H1 (cell line): Measurements from ENCODE around the gene SERPINB2. TPM values are rescaled to one million over a fixed set of nuclear protein-coding genes. Genes with fewer than 3 reads are reported as not detected.

Experiments used
- CTCF ChIA-PET: fragments of 300-600 bp; sonication (Branson Sonifier 250); formaldehyde crosslinking; loops from one replicate; lab custom pipeline; 2021; ENCODE audit not compliant: partially characterized antibody; lab: Charles Lee
- POLR2A ChIA-PET: fragments of 300-600 bp; sonication (Branson Sonifier 250); formaldehyde crosslinking; loops from one replicate; lab custom pipeline; 2021; ENCODE audit warnings: inconsistent platforms; ENCODE audit not compliant: partially characterized antibody; lab: Charles Lee
- DNase-seq, 2 experiments: peaks; one replicate each; pipeline versions ENCODE4 v3.0.0 to v3.0.0-alpha.2; 2010 to 2022; ENCODE audit warnings: low spot score in 2 of 2, low read depth in 1 of 2, mixed read lengths in 1 of 2
- FAIRE-seq: peaks from 2 replicates; lab custom pipeline; 2011; peaks lifted over from hg19 to GRCh38; lab: Jason Lieb, UNC
- H2AFZ ChIP-seq: 2 replicates; pipeline ENCODE4 v1.8.1; 2012; ENCODE audit warnings: low read length, inconsistent platforms
- H2AK5ac ChIP-seq: 2 replicates; pipeline ENCODE4 v1.6.1; 2013; ENCODE audit warnings: low read depth, low read length
- H2BK120ac ChIP-seq: replicated peaks from 2 replicates; pipeline ENCODE3; 2013; ENCODE audit warnings: low read depth, low read length, inconsistent platforms
- H2BK12ac ChIP-seq: 2 replicates; pipeline ENCODE4 v1.6.1; 2013; ENCODE audit warnings: low read depth, low read length
- H2BK15ac ChIP-seq: 2 replicates; pipeline ENCODE4 v1.6.1; 2013; ENCODE audit warnings: low read length
- H2BK20ac ChIP-seq: 2 replicates; pipeline ENCODE4 v1.6.1; 2013; ENCODE audit warnings: low read length
- H2BK5ac ChIP-seq: 2 replicates; pipeline ENCODE4 v1.6.1; 2013; ENCODE audit warnings: low read depth, low read length
- H3K14ac ChIP-seq: 2 replicates; pipeline ENCODE4 v1.6.1; 2013; ENCODE audit warnings: inconsistent platforms; ENCODE audit not compliant: insufficient read length
- H3K18ac ChIP-seq: 2 replicates; pipeline ENCODE4 v1.6.1; 2013; ENCODE audit warnings: low read length; ENCODE audit errors: extremely low read depth
- H3K23ac ChIP-seq: 2 replicates; pipeline ENCODE4 v1.6.1; 2013; ENCODE audit warnings: inconsistent platforms; ENCODE audit not compliant: insufficient read length
- H3K23me2 ChIP-seq: 2 replicates; pipeline ENCODE4 v1.6.1; 2013; ENCODE audit warnings: low read depth, low read length
- H3K27ac ChIP-seq: 2 replicates; pipeline ENCODE4 v1.6.1; 2011; ENCODE audit warnings: low read depth, low read length, inconsistent platforms
- H3K27me3 ChIP-seq, 4 experiments: replicated peaks in 1 of 4; 1 replicate in 1 of 4; 2 replicates in 3 of 4; pipeline versions ENCODE4 v1.6.1 to v1.8.1; 2011 to 2013; ENCODE audit warnings: low read length in 3 of 4, mild to moderate bottlenecking in 3 of 4, inconsistent platforms in 2 of 4, mixed read lengths in 2 of 4, moderate library complexity in 1 of 4; ENCODE audit not compliant: control insufficient read depth in 3 of 4, insufficient read depth in 3 of 4; ENCODE audit errors: extremely low read depth in 1 of 4
- H3K36me3 ChIP-seq, 4 experiments: 2 replicates each; pipeline versions ENCODE4 v1.6.1 to v1.8.1; 2011 to 2013; ENCODE audit warnings: mild to moderate bottlenecking in 4 of 4, low read length in 3 of 4, moderate library complexity in 2 of 4, control low read depth in 1 of 4, inconsistent platforms in 1 of 4; ENCODE audit not compliant: insufficient read depth in 4 of 4, control insufficient read depth in 2 of 4
- H3K4ac ChIP-seq: replicated peaks from 2 replicates; pipeline ENCODE3; 2013; ENCODE audit warnings: low read length, low read depth, mixed read lengths, inconsistent platforms; ENCODE audit not compliant: insufficient read length
- H3K4me1 ChIP-seq, 4 experiments: replicated peaks in 1 of 4; 1 replicate in 1 of 4; 2 replicates in 3 of 4; pipeline versions ENCODE4 v1.6.1 to v1.8.1; 2011 to 2013; ENCODE audit warnings: low read length in 3 of 4, inconsistent platforms in 2 of 4, mixed read lengths in 1 of 4; ENCODE audit not compliant: insufficient read depth in 4 of 4, control insufficient read depth in 3 of 4
- H3K4me2 ChIP-seq, 2 experiments: 2 replicates each; pipeline versions ENCODE4 v1.6.1 to v1.8.1; 2011 to 2013; ENCODE audit warnings: low read depth in 2 of 2, low read length in 2 of 2, control low read depth in 1 of 2, inconsistent platforms in 1 of 2, mild to moderate bottlenecking in 1 of 2; ENCODE audit not compliant: insufficient read depth in 1 of 2
- H3K4me3 ChIP-seq, 4 experiments: fragments of 200-600, 300-600 bp in 1 of 4; sonication (generic), shearing (Covaris generic), sonication (Bioruptor Twin) in 1 of 4; 2 replicates each; pipeline versions ENCODE4 v1.5.1 to v1.8.1; 2011 to 2016; ENCODE audit warnings: low read length in 4 of 4, low read depth in 3 of 4, control low read depth in 2 of 4, inconsistent platforms in 2 of 4, mild to moderate bottlenecking in 2 of 4, mixed read lengths in 1 of 4, moderate library complexity in 1 of 4; ENCODE audit not compliant: insufficient read depth in 2 of 4; ENCODE audit errors: extremely low read depth in 1 of 4
- H3K56ac ChIP-seq: replicated peaks from 2 replicates; pipeline ENCODE3; 2013; ENCODE audit warnings: low read depth, mild to moderate bottlenecking, mixed read lengths, low read length, inconsistent platforms; ENCODE audit not compliant: insufficient read length
- H3K79me1 ChIP-seq: 2 replicates; pipeline ENCODE4 v1.6.1; 2013; ENCODE audit warnings: low read depth, low read length, control low read depth
- H3K79me2 ChIP-seq, 2 experiments: 2 replicates each; pipeline versions ENCODE4 v1.6.1 to v1.8.1; 2012 to 2013; ENCODE audit warnings: low read length in 2 of 2, mild to moderate bottlenecking in 2 of 2, inconsistent platforms in 1 of 2; ENCODE audit not compliant: insufficient read depth in 2 of 2, control insufficient read depth in 1 of 2
- H3K9ac ChIP-seq, 4 experiments: replicated peaks in 1 of 4; 1 replicate in 1 of 4; 2 replicates in 3 of 4; pipeline versions ENCODE4 v1.6.1 to v1.8.1; 2011 to 2013; ENCODE audit warnings: low read depth in 3 of 4, low read length in 3 of 4, control low read depth in 2 of 4, mild to moderate bottlenecking in 2 of 4, moderate library complexity in 2 of 4, inconsistent platforms in 1 of 4; ENCODE audit errors: extremely low read depth in 1 of 4
- H3K9me3 ChIP-seq, 2 experiments: 2 replicates each; pipeline versions ENCODE4 v1.6.1 to v1.8.1; 2012 to 2013; ENCODE audit warnings: mild to moderate bottlenecking in 2 of 2, moderate library complexity in 2 of 2, control low read depth in 1 of 2, inconsistent platforms in 1 of 2, low read depth in 1 of 2, low read length in 1 of 2, mixed read lengths in 1 of 2; ENCODE audit not compliant: insufficient read depth in 2 of 2
- H4K20me1 ChIP-seq, 2 experiments: replicated peaks in 1 of 2; 2 replicates each; pipeline versions ENCODE3 to v1.8.1; 2011 to 2013; ENCODE audit warnings: inconsistent platforms in 2 of 2, low read length in 2 of 2, mild to moderate bottlenecking in 1 of 2; ENCODE audit not compliant: insufficient read depth in 2 of 2, control insufficient read depth in 1 of 2
- H4K5ac ChIP-seq: 2 replicates; pipeline ENCODE4 v1.6.1; 2013; ENCODE audit warnings: low read length, low read depth, mixed read lengths, inconsistent platforms; ENCODE audit not compliant: insufficient read length
- H4K8ac ChIP-seq: 2 replicates; pipeline ENCODE4 v1.8.0; 2013; ENCODE audit warnings: mild to moderate bottlenecking, moderate library complexity, low read length, inconsistent platforms; ENCODE audit not compliant: insufficient read depth; ENCODE audit errors: extremely low read depth
- H4K91ac ChIP-seq: replicated peaks from 2 replicates; pipeline ENCODE3; 2013; ENCODE audit warnings: low read length, mixed read lengths, inconsistent platforms; ENCODE audit not compliant: insufficient read length
- ATF2 ChIP-seq: IDR thresholded peaks from 2 replicates; pipeline ENCODE4 v1.6.1; 2012; ENCODE audit warnings: low read length, inconsistent platforms
- CTCF ChIP-seq, 3 experiments: IDR thresholded peaks; 1 replicate in 2 of 3; 2 replicates in 1 of 3; pipeline versions ENCODE4 v1.5.1 to v1.6.1; 2011; ENCODE audit warnings: low read length in 3 of 3, mild to moderate bottlenecking in 3 of 3, inconsistent platforms in 2 of 3, low read depth in 1 of 3, moderate library complexity in 1 of 3; ENCODE audit not compliant: insufficient read depth in 1 of 3; ENCODE audit errors: control extremely low read depth in 1 of 3
- HDAC2 ChIP-seq, 2 experiments: fragments of 300-600 bp in 1 of 2; sonication (generic) in 1 of 2; IDR thresholded peaks; 2 replicates each; pipeline ENCODE4 v1.6.1; 2011 to 2012; ENCODE audit warnings: low read depth in 2 of 2, low read length in 2 of 2, mild to moderate bottlenecking in 2 of 2, moderate library complexity in 2 of 2, borderline replicate concordance in 1 of 2, inconsistent platforms in 1 of 2
- POU5F1 ChIP-seq: IDR thresholded peaks from 2 replicates; pipeline ENCODE4 v1.6.1; 2011; ENCODE audit warnings: low read depth, mild to moderate bottlenecking, low read length, moderate library complexity
- RNF2 ChIP-seq: fragments of 200-900, 300-1000 bp; sonication (generic); IDR thresholded peaks from 2 replicates; pipeline ENCODE4 v1.7.1; 2016; ENCODE audit warnings: borderline replicate concordance, low read depth, mild to moderate bottlenecking, antibody characterized with exemption, low read length; ENCODE audit not compliant: poor library complexity, severe bottlenecking; ENCODE audit errors: missing control alignments
- SP4 ChIP-seq: IDR thresholded peaks from 2 replicates; pipeline ENCODE4 v1.6.1; 2012; ENCODE audit warnings: low read length, inconsistent platforms
- WGBS, 2 experiments: shearing (Covaris generic) in 1 of 2; methylation state at CpG; one replicate each; pipeline versions ENCODE4 v1.1.6 to v1.1.7; 2013 to 2015; ENCODE audit warnings: low lambda C conversion rate in 2 of 2, mixed read lengths in 2 of 2, inconsistent platforms in 1 of 2, low coverage in 1 of 2, missing lambda C conversion rate in 1 of 2; ENCODE audit not compliant: insufficient replicate concordance in 2 of 2, insufficient coverage in 1 of 2, insufficient read length in 1 of 2; ENCODE audit errors: extremely low coverage in 1 of 2, missing lambda C conversion rate in 1 of 2; 5-methylcytosine and 5-hydroxymethylcytosine counted together
- polyA plus RNA-seq, 7 experiments: library from polyadenylated mRNA; depleted of rRNA in 3 of 7; stranded (reverse) in 5 of 7; unstranded in 2 of 7; fragments of >200 nt in 5 of 7; fragments of 200-250 nt in 2 of 7; gene quantifications; 1 replicate in 5 of 7; 2 replicates in 1 of 7; 4 replicates in 1 of 7; pipeline versions ENCODE4 v1.2.1 to v1.2.3, GENCODE V29; 2011 to 2013; ENCODE audit warnings: missing spikeins in 2 of 7, mixed read lengths in 2 of 7
- total RNA-seq: library from RNA; stranded (reverse); fragmentation: NEBNext Ultra II Directional; extraction: Animal tissue kit (Norgen Biotek cat#: 25700); gene quantifications from 2 replicates; pipeline ENCODE4 v1.2.1, GENCODE V29; 2021

The SERPINB2 gene
- total and polyA plus RNA-seq, 2 of the 8 experiments (the other 6 are each of a cell fraction or from before 2014, with no cell fraction given): not detected

- Histone ChIP-seq H3K79me2 (no peaks in the 10 kb centered on the region), H2BK120ac (no peak overlapping the region), H3K14ac (no peak overlapping the region), H2AK5ac (no peak overlapping the region), H2BK12ac (no peak overlapping the region), H2BK5ac (no peak overlapping the region), H4K91ac (no peak overlapping the region), H3K27me3 (no peaks in the 10 kb centered on the region), H3K56ac (no peak overlapping the region), H3K79me1 (no peaks in the 10 kb centered on the region), H2AFZ (no peak overlapping the region), H3K23ac (no peak overlapping the region), H4K20me1 (no peaks in the 10 kb centered on the region), H3K4ac (no peak overlapping the region), H3K9me3 (no peaks in the 10 kb centered on the region), H3K9ac (no peak overlapping the region), H2BK15ac (no peak overlapping the region), H3K27ac (no peak overlapping the region), H3K4me1 (no peaks in the 10 kb centered on the region), H3K18ac (no peak overlapping the region), H3K23me2 (peaks cover 3% of the 10 kb centered on the region; the same call in 1 of the 2 replicates), H2BK20ac (no peak overlapping the region), H4K5ac (no peak overlapping the region), H3K36me3 (no peaks in the 10 kb centered on the region), H4K8ac (no peak overlapping the region), H3K4me2 (no peak overlapping the region), H3K4me3 (no peak overlapping the region)
- WGBS, 2 experiments: 86% methylated on average over 3 of the region's 3 CpGs; no CpG with 5 or more reads in 1 of the 2 experiments
- DNase-seq (no peak), FAIRE-seq (no peak)
- POLR2A ChIA-PET: no interaction called here
- CTCF ChIA-PET: interaction anchor here (2.0 kb wide), 1 partner anchor 11 kb away, joined by 5 read pairs; no protein-coding TSS in a partner anchor
- TF ChIP-seq POU5F1 (no peak), ATF2 (no peak), HDAC2 (IDR thresholded peaks at IDR 0.05; ENCODE audit: borderline replicate concordance in 1 of 2, low read depth in 2 of 2, low read length in 2 of 2) (no peak), SP4 (no peak), CTCF (IDR thresholded peaks at IDR 0.05; ENCODE audit: control extremely low read depth in 1 of 3, insufficient read depth in 1 of 3, low read depth in 1 of 3, low read length in 3 of 3) (no peak), RNF2 (no peak)
Observed at GRCh38 chr18:63947051-63947790, 59.7 kb downstream of the SERPINB2 start.
